Mesothelial cell of epicardium (in vitro differentiated cells): ENCODE results near the gene PDE1C. TPM values are rescaled to one million over a fixed set of nuclear protein-coding genes. Genes with fewer than 3 reads are reported as not detected.

Source experiments
- DNase-seq, 2 experiments: peaks; one replicate each; pipeline ENCODE4 v3.0.0; 2021; ENCODE audit warnings: low spot score in 2 of 2; ENCODE audit not compliant: unreplicated experiment in 2 of 2
- H3K27ac Mint-ChIP-seq: 2 replicates; pipeline ENCODE4 v1.8.0; 2021; ENCODE audit warnings: mixed read lengths
- H3K27me3 Mint-ChIP-seq: 2 replicates; pipeline ENCODE4 v1.8.0; 2021; ENCODE audit warnings: low read depth, mixed read lengths
- H3K36me3 Mint-ChIP-seq: 2 replicates; pipeline ENCODE4 v1.8.0; 2021; ENCODE audit warnings: mixed read lengths
- H3K4me1 Mint-ChIP-seq: 2 replicates; pipeline ENCODE4 v1.8.0; 2021; ENCODE audit warnings: mixed read lengths
- H3K4me3 Mint-ChIP-seq: 2 replicates; pipeline ENCODE4 v1.8.0; 2021; ENCODE audit warnings: mild to moderate bottlenecking, moderate library complexity, mixed read lengths
- H3K9me3 Mint-ChIP-seq: 2 replicates; pipeline ENCODE4 v1.8.0; 2021; ENCODE audit warnings: mixed read lengths
- total RNA-seq: library from RNA; stranded (reverse); gene quantifications from 3 replicates; pipeline ENCODE4 v1.2.1, GENCODE V29; 2021
- TF ChIP-seq, protein P1 (sequence below): fragments of 200-600 bp; sonication (generic); IDR thresholded peaks from one replicate; pipeline ENCODE4 v1.5.0; 2021; ENCODE audit warnings: antibody characterized with exemption; ENCODE audit not compliant: unreplicated experiment

Gene PDE1C
- total RNA-seq, 1 donor from 2014 or later: 0.94 TPM

- Mint-ChIP-seq H3K27me3 (peaks cover 33% of the 10 kb centered on the region), H3K9me3 (no peaks in the 10 kb centered on the region), H3K27ac (no peak overlapping the region), H3K36me3 (no peaks in the 10 kb centered on the region), H3K4me1 (no peaks in the 10 kb centered on the region), H3K4me3 (no peak overlapping the region)
- TF ChIP-seq, protein P1, sequence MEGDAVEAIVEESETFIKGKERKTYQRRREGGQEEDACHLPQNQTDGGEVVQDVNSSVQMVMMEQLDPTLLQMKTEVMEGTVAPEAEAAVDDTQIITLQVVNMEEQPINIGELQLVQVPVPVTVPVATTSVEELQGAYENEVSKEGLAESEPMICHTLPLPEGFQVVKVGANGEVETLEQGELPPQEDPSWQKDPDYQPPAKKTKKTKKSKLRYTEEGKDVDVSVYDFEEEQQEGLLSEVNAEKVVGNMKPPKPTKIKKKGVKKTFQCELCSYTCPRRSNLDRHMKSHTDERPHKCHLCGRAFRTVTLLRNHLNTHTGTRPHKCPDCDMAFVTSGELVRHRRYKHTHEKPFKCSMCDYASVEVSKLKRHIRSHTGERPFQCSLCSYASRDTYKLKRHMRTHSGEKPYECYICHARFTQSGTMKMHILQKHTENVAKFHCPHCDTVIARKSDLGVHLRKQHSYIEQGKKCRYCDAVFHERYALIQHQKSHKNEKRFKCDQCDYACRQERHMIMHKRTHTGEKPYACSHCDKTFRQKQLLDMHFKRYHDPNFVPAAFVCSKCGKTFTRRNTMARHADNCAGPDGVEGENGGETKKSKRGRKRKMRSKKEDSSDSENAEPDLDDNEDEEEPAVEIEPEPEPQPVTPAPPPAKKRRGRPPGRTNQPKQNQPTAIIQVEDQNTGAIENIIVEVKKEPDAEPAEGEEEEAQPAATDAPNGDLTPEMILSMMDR: no peak
- no peak for DNase-seq
Measured at GRCh38 chr7:32093415-32094408, 23.5 kb upstream of the PDE1C start.

DNA sequence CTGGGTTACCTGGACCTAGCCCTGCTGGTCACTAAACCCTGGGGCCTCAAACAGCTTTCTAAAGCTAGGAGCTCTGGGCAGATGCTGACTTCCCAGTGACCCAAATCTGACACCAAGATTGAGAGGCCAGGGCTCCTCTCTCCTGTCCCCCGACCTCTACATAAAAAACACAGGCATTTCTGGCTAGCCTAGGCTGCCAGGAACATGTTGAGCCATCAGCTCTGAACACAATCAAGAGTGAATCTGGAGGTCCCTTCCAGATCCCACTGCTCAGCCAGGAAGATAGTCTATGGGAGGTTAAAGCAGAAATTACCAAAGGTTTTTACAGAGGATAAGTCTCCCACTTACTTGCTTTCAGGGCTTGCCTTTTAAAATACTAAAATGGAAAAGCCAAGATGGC lies 22.1 kb upstream of the PDE1C start:
- no peak for DNase-seq
- Mint-ChIP-seq H3K4me3 (no peak overlapping the region), H3K9me3 (no peaks in the 10 kb centered on the region), H3K4me1 (no peaks in the 10 kb centered on the region), H3K36me3 (no peaks in the 10 kb centered on the region), H3K27me3 (peaks cover 33% of the 10 kb centered on the region), H3K27ac (no peak overlapping the region)
- TF ChIP-seq, protein P1: no peak

DNA sequence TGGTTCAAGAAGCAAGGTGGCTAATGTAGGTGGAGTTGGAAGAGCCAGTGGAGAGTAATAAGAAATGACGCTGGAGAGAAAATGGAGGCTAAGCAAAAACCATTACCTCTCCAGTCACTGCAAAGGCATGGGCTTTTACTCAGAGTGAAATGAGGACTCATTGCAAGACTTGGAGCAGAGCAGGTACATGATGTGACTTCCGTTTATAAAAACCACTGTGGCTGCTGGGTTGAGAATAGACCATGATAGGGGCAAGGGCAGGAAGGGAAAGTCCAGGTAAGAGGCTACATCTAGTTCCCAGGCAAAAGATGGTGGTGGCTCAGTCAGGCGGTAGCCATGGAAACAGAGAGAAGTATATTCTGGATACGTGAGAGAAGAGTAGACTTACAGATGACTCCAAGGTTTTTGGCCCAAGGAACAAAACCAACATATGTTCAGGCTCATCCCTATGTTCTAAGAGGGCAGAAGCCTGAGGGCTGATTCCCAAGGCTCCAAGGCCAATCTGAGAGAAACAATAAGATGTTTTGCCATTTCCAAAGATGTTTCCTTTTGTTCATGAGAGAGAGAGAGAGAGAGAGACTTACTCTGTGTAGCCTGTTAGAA lies 21.5 kb upstream of the PDE1C start:
- Mint-ChIP-seq H3K27ac (no peak overlapping the region), H3K36me3 (no peaks in the 10 kb centered on the region), H3K27me3 (peaks cover 33% of the 10 kb centered on the region), H3K4me3 (no peak overlapping the region), H3K9me3 (no peaks in the 10 kb centered on the region), H3K4me1 (no peaks in the 10 kb centered on the region)
- TF ChIP-seq, protein P1: no peak
- no peak for DNase-seq

- no peak for DNase-seq
- H3K9me3 Mint-ChIP-seq: no peaks in the 10 kb centered on the region
- TF ChIP-seq, protein P1: no peak
- H3K27me3 Mint-ChIP-seq: peaks cover 29% of the 10 kb centered on the region
- no peaks in the 10 kb centered on the region for H3K4me1 Mint-ChIP-seq
- H3K27ac Mint-ChIP-seq: no peak overlapping the region
- H3K36me3 Mint-ChIP-seq: no peaks in the 10 kb centered on the region
- H3K4me3 Mint-ChIP-seq: no peak overlapping the region
Measured at GRCh38 chr7:32089678-32090077, 19.5 kb upstream of the PDE1C start.

DNA sequence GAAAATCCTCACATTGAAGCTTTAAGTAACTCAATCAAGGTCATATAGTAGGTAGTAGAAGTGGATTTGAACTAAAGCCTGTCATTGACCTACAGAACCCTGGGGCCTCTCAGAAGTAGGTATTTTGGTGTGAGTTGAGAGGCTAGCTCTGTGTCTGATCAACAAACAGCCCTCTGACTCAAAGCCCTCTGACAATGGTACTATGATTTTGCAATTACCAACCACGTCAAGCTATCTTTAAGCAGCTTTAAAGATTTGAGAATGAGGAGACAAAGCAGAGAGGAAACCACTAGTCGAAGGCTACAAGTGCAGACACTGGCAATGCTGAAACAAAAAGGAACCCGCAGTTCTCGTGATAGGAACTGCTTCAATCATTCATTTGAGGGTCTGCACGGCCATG lies 19.0 kb upstream of the PDE1C start:
- Mint-ChIP-seq H3K9me3 (no peaks in the 10 kb centered on the region), H3K4me3 (no peak overlapping the region), H3K27me3 (peaks cover 26% of the 10 kb centered on the region), H3K27ac (no peak overlapping the region), H3K36me3 (no peaks in the 10 kb centered on the region), H3K4me1 (no peaks in the 10 kb centered on the region)
- no peak for DNase-seq
- TF ChIP-seq, protein P1: no peak
